Measurements from ENCODE around the gene IQCE.

DNA sequence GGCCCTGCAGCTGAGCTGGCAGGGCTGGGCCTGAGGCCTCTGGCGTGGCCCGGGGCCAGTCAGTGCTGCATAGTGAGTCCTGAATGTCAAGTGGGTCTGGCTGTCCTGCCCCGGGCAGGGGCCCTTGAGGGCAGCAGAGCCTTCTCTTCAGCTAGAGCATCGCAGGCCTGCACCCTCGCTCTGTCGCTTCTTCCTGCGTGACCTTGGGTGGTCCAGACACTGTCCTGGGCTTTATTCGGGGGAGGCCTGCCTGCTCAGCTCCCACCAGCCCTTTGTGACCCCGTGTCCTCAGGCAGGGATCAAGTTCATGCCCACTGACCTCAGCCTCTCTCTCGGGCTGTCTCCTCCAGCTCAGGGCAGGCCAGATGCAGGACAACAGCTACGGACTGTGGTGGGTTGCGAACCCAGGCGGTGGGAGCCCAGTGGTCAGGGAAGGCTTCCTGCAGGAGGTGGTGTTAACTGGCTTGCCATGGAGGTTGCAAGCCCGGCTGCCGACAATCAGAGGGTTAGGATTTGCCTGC, 76.4 kb downstream of the IQCE start:
- TF ChIP-seq POLR2AphosphoS5 (IDR thresholded peaks at IDR 0.05; ENCODE audit: low read depth, low read length) (no peak), TCF7L2 (IDR thresholded peaks at IDR 0.05; ENCODE audit: low read depth, low read length) (no peak)
- TF ChIP-seq, protein P1, sequence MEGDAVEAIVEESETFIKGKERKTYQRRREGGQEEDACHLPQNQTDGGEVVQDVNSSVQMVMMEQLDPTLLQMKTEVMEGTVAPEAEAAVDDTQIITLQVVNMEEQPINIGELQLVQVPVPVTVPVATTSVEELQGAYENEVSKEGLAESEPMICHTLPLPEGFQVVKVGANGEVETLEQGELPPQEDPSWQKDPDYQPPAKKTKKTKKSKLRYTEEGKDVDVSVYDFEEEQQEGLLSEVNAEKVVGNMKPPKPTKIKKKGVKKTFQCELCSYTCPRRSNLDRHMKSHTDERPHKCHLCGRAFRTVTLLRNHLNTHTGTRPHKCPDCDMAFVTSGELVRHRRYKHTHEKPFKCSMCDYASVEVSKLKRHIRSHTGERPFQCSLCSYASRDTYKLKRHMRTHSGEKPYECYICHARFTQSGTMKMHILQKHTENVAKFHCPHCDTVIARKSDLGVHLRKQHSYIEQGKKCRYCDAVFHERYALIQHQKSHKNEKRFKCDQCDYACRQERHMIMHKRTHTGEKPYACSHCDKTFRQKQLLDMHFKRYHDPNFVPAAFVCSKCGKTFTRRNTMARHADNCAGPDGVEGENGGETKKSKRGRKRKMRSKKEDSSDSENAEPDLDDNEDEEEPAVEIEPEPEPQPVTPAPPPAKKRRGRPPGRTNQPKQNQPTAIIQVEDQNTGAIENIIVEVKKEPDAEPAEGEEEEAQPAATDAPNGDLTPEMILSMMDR (IDR thresholded peaks at IDR 0.05): no peak
